B cell (primary cell): ENCODE measurements around the gene ATG16L1. TPM values are rescaled to one million over a fixed set of nuclear protein-coding genes. Genes with fewer than 3 reads are reported as not detected.
A peak's percentile ranks its signal among the peaks of the same experiment; 100 is the strongest.

Source experiments
- ATAC-seq: fragments of 200-7000 bp; cut with Tn5 transposase; one replicate; pipeline ENCODE4 v1.10.0; 2021; ENCODE audit warnings: low read depth, mild to moderate bottlenecking, moderate number of reproducible peaks, moderate library complexity
- CTCF ChIA-PET: fragments of 350-600 bp; sonication (Branson Sonifier 250); formaldehyde crosslinking; loops from one replicate; lab custom pipeline; 2021; ENCODE audit warnings: antibody characterized with exemption, inconsistent platforms; lab: Charles Lee
- POLR2A ChIA-PET: fragments of 350-600 bp; sonication (Branson Sonifier 250); formaldehyde crosslinking; loops from one replicate; lab custom pipeline; 2021; ENCODE audit warnings: antibody characterized with exemption; lab: Charles Lee
- DNase-seq: peaks from one replicate; pipeline ENCODE4 v3.0.0; 2013
- H2AFZ ChIP-seq: 2 replicates; pipeline ENCODE4 v1.6.1; 2012; ENCODE audit warnings: mild to moderate bottlenecking, low read depth, low read length; ENCODE audit not compliant: insufficient read depth, poor library complexity, severe bottlenecking
- H3K27ac ChIP-seq, 2 donors: 1 replicate in 1 of 2; 2 replicates in 1 of 2; pipeline ENCODE4 v1.5.1; 2012 to 2013; ENCODE audit warnings: low read length in 2 of 2, mild to moderate bottlenecking in 2 of 2, moderate library complexity in 1 of 2
- H3K27me3 ChIP-seq, 4 experiments: fragments of 200-600 bp in 1 of 4; sonication (generic) in 1 of 4; replicated peaks in 1 of 4; 1 replicate in 2 of 4; 2 replicates in 2 of 4; pipeline versions ENCODE4 v1.6.1 to v1.7.0; 2013 to 2016; ENCODE audit warnings: low read length in 3 of 4, mild to moderate bottlenecking in 2 of 4, mixed read lengths in 1 of 4, moderate library complexity in 1 of 4; ENCODE audit not compliant: insufficient read depth in 4 of 4, control insufficient read depth in 3 of 4; ENCODE audit errors: control extremely low read depth in 1 of 4
- H3K36me3 ChIP-seq, 2 experiments: replicated peaks in 1 of 2; 1 replicate in 1 of 2; 2 replicates in 1 of 2; pipeline versions ENCODE4 v1.6.1 to v1.7.1; 2013; ENCODE audit warnings: low read length in 1 of 2; ENCODE audit not compliant: insufficient read depth in 2 of 2, control insufficient read depth in 1 of 2; ENCODE audit errors: control extremely low read depth in 1 of 2, extremely low read depth in 1 of 2
- H3K4me1 ChIP-seq, 2 donors: fragments of 200-600 bp in 1 of 2; sonication (generic) in 1 of 2; 1 replicate in 1 of 2; 2 replicates in 1 of 2; pipeline versions ENCODE4 v1.5.1 to v1.6.1; 2013 to 2017; ENCODE audit warnings: low read length in 2 of 2; ENCODE audit not compliant: control insufficient read depth in 2 of 2, insufficient read depth in 2 of 2
- H3K4me2 ChIP-seq: replicated peaks from 2 replicates; pipeline ENCODE3; 2012; ENCODE audit warnings: mild to moderate bottlenecking, low read depth, low read length; ENCODE audit not compliant: poor library complexity, severe bottlenecking
- H3K4me3 ChIP-seq, 5 experiments: fragments of 200-600 bp in 1 of 5; sonication (generic) in 1 of 5; 1 replicate in 3 of 5; 2 replicates in 2 of 5; pipeline versions ENCODE4 v1.5.1 to v1.7.0; 2011 to 2016; ENCODE audit warnings: low read length in 4 of 5, mild to moderate bottlenecking in 4 of 5, low read depth in 2 of 5, control low read depth in 1 of 5, moderate library complexity in 1 of 5; ENCODE audit not compliant: insufficient read depth in 1 of 5; ENCODE audit errors: control extremely low read depth in 1 of 5, extremely low read depth in 1 of 5
- H3K79me2 ChIP-seq: fragments of 200-600 bp; sonication (generic); one replicate; pipeline ENCODE4 v1.6.0; 2016; ENCODE audit warnings: low read length; ENCODE audit not compliant: control insufficient read depth, insufficient read depth
- H3K9ac ChIP-seq: fragments of 200-600 bp; sonication (generic); 2 replicates; pipeline ENCODE4 v1.6.1; 2017; ENCODE audit warnings: mild to moderate bottlenecking, low read length, moderate library complexity
- H3K9me3 ChIP-seq, 3 donors: one replicate each; pipeline versions ENCODE4 v1.6.1 to v1.7.1; 2013; ENCODE audit warnings: low read length in 2 of 3; ENCODE audit not compliant: control insufficient read depth in 2 of 3, insufficient read depth in 1 of 3; ENCODE audit errors: control extremely low read depth in 1 of 3
- H4K20me1 ChIP-seq: 2 replicates; pipeline ENCODE4 v1.6.0; 2012; ENCODE audit warnings: mild to moderate bottlenecking, low read length; ENCODE audit not compliant: insufficient read depth, control insufficient read depth, poor library complexity, severe bottlenecking
- H3K27ac Mint-ChIP-seq: one replicate; pipeline ENCODE4 v1.8.0; 2021; ENCODE audit warnings: mixed read lengths
- H3K27me3 Mint-ChIP-seq: one replicate; pipeline ENCODE4 v1.8.0; 2021; ENCODE audit warnings: mixed read lengths
- H3K4me1 Mint-ChIP-seq: one replicate; pipeline ENCODE4 v1.8.0; 2021; ENCODE audit warnings: mixed read lengths
- H3K4me3 Mint-ChIP-seq: one replicate; pipeline ENCODE4 v1.8.0; 2021; ENCODE audit warnings: mixed read lengths
- H3K9me3 Mint-ChIP-seq: one replicate; pipeline ENCODE4 v1.8.0; 2022; ENCODE audit warnings: mixed read lengths; ENCODE audit not compliant: insufficient read depth
- EZH2 ChIP-seq: IDR thresholded peaks from 2 replicates; pipeline ENCODE4 v1.6.1; 2012; ENCODE audit warnings: borderline replicate concordance, low read depth, mild to moderate bottlenecking, moderate library complexity, low read length; ENCODE audit not compliant: insufficient read depth, poor library complexity, severe bottlenecking
- WGBS: methylation state at CpG from one replicate; pipeline ENCODE4 v1.1.5; 2013; ENCODE audit warnings: missing lambda C conversion rate; ENCODE audit not compliant: insufficient coverage; 5-methylcytosine and 5-hydroxymethylcytosine counted together
- intact Hi-C: fragments of 100-400 bp; cut with micrococcal nuclease; formaldehyde crosslinking; loops from one replicate; pipeline ENCODE4 v1.10.0; 2022
- polyA plus RNA-seq: library from polyadenylated mRNA; depleted of rRNA; stranded (reverse); fragments of >200 nt; gene quantifications from 2 replicates; pipeline ENCODE4 v1.2.3, GENCODE V29; 2012
- total RNA-seq, 2 donors: library from RNA; stranded (reverse); fragments of 120-200 nt in 1 of 2; gene quantifications; 1 replicate in 1 of 2; 2 replicates in 1 of 2; pipeline versions ENCODE4 v1.2.3 to v1.2.4, GENCODE V29; 2013 to 2022

Gene ATG16L1
- total and polyA plus RNA-seq, 2 donors (not counting 1 experiment from before 2014, with no cell fraction given) = 25.7 to 69.9 TPM

DNA sequence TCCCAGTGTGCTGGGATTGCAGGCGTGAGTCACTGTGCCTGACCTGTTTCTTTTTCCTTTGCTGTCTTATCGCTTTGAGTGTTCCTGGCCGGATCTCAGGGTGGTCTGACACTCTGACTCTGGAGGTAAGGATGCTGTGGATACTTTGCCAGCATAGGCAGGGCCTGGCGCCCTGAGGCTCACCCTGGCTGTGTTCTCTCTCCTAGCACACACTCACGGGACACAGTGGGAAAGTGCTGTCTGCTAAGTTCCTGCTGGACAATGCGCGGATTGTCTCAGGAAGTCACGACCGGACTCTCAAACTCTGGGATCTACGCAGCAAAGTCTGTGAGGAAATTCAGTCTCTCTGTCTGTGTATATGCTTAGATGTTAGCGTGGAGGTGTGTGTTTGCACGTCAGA is 38.2 kb downstream of the ATG16L1 start:
- intact Hi-C loops = no loop called here
- no peaks in the 10 kb centered on the region for H3K4me1 ChIP-seq
- DNase-seq (no peak), ATAC-seq (no peak)
- H3K4me3 ChIP-seq = no peak overlapping the region
- Mint-ChIP-seq H3K4me3 (no peak overlapping the region), H3K4me1 (peaks cover 3% of the 10 kb centered on the region), H3K27ac (peak overlapping the region; percentile 15), H3K9me3 (no peaks in the 10 kb centered on the region), H3K27me3 (no peaks in the 10 kb centered on the region)
- H4K20me1 ChIP-seq = peaks cover 8% of the 10 kb centered on the region
- WGBS = 99% methylated on average over 10 of the region's 12 CpGs
- no peaks in the 10 kb centered on the region for H3K27me3 ChIP-seq
- peaks cover 15 to 85% of the 10 kb centered on the region in 2 experiments for H3K36me3 ChIP-seq
- no peak for TF ChIP-seq EZH2
- H2AFZ ChIP-seq = no peak overlapping the region
- ChIA-PET CTCF (no interaction called here), POLR2A (interaction anchor here (0.6 kb wide), 1 partner anchor 668 kb away, joined by 8 read pairs; no protein-coding TSS in a partner anchor)
- no peak overlapping the region for H3K27ac ChIP-seq
- H3K9ac ChIP-seq = no peak overlapping the region
- peaks cover 10% of the 10 kb centered on the region for H3K79me2 ChIP-seq
- no peak overlapping the region for H3K4me2 ChIP-seq
- no peaks in the 10 kb centered on the region for H3K9me3 ChIP-seq

DNA sequence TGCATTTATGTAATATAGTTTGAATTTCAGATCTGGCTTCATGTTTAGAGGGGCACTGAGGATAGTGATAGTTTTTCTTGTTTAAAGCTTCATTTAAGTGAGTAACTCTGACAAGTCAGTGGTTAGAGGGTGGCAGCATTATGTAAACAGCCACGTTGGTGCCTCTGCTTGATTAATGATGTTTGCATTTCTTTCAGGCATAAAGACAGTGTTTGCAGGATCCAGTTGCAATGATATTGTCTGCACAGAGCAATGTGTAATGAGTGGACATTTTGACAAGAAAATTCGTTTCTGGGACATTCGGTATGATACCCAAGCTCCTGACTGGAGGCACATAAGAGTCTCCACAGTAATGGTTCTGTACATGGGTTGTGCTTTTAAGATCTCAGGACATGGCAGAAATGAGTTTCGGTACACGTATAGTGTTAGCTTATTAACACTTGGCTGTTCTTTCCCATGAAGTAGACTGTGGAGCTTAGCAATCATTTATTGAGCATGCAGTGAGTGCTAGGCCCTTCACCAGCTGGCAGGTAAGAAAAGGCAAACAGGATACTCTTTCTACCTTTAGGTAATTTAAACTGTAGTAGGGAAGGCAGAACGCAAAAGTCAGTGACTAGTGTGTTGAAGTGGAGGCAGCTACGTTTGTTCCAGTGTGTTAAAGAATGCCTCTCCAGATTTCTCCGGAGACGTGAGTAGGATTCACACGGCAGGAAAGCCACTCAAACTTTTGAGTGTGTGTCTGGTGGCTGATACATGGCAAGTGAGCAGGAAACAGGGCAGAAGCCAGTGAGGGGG is 38.8 kb downstream of the ATG16L1 start:
- no peak overlapping the region for H3K4me2 ChIP-seq
- H3K9ac ChIP-seq = no peak overlapping the region
- peaks cover 15 to 84% of the 10 kb centered on the region in 2 experiments for H3K36me3 ChIP-seq
- intact Hi-C loops = no loop called here
- H3K79me2 ChIP-seq = peaks cover 9% of the 10 kb centered on the region
- WGBS = 96% methylated on average over 10 of the region's 10 CpGs
- peaks cover 3% of the 10 kb centered on the region for H3K4me1 Mint-ChIP-seq
- no peak for TF ChIP-seq EZH2
- POLR2A ChIA-PET = interaction anchor here (0.6 kb wide), 1 partner anchor 668 kb away, joined by 8 read pairs; no protein-coding TSS in a partner anchor
- peaks cover 8% of the 10 kb centered on the region for H4K20me1 ChIP-seq
- no peaks in the 10 kb centered on the region for H3K4me1 ChIP-seq
- H3K27ac Mint-ChIP-seq = no peak overlapping the region
- DNase-seq = no peak
- no peak overlapping the region for H2AFZ ChIP-seq
- H3K27me3 ChIP-seq = no peaks in the 10 kb centered on the region
- no peak overlapping the region for H3K4me3 ChIP-seq
- no peaks in the 10 kb centered on the region for H3K9me3 Mint-ChIP-seq
- no peak overlapping the region for H3K27ac ChIP-seq
- no peaks in the 10 kb centered on the region for H3K9me3 ChIP-seq
- CTCF ChIA-PET = no interaction called here
- H3K4me3 Mint-ChIP-seq = no peak overlapping the region
- no peaks in the 10 kb centered on the region for H3K27me3 Mint-ChIP-seq
- ATAC-seq = no peak
